Measurements from ENCODE around the gene HSD17B8. TPM values are rescaled to one million over a fixed set of nuclear protein-coding genes. Genes with fewer than 3 reads are reported as not detected.

HSD17B8 gene
- total and polyA plus RNA-seq, 10 of the 15 experiments (the other 5 are each of a cell fraction or from before 2014, with no cell fraction given), result 3.1 to 54.3 (median 26.5) TPM

DNA sequence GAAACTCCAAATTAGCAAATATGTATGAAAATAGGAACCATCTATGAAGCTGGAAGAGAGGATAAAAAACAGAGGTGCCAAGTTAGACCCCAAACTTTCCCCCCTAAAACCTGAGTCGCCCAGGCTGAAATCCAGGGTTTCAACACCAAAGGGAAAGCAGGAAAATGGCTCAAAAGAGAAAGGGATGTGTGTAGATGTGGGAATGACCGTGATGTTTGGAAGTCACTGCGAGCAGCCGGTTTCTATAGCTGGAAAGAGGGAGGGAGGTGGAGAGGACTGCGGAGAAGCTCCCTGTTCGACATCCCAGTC lies 8.4 kb downstream of the HSD17B8 start (continued):
- TF ChIP-seq, protein P1, sequence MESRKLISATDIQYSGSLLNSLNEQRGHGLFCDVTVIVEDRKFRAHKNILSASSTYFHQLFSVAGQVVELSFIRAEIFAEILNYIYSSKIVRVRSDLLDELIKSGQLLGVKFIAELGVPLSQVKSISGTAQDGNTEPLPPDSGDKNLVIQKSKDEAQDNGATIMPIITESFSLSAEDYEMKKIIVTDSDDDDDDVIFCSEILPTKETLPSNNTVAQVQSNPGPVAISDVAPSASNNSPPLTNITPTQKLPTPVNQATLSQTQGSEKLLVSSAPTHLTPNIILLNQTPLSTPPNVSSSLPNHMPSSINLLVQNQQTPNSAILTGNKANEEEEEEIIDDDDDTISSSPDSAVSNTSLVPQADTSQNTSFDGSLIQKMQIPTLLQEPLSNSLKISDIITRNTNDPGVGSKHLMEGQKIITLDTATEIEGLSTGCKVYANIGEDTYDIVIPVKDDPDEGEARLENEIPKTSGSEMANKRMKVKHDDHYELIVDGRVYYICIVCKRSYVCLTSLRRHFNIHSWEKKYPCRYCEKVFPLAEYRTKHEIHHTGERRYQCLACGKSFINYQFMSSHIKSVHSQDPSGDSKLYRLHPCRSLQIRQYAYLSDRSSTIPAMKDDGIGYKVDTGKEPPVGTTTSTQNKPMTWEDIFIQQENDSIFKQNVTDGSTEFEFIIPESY (IDR thresholded peaks at IDR 0.05), result no peak
- no peak for TF ChIP-seq TCF7 (IDR thresholded peaks at IDR 0.05; ENCODE audit: borderline replicate concordance)

DNA sequence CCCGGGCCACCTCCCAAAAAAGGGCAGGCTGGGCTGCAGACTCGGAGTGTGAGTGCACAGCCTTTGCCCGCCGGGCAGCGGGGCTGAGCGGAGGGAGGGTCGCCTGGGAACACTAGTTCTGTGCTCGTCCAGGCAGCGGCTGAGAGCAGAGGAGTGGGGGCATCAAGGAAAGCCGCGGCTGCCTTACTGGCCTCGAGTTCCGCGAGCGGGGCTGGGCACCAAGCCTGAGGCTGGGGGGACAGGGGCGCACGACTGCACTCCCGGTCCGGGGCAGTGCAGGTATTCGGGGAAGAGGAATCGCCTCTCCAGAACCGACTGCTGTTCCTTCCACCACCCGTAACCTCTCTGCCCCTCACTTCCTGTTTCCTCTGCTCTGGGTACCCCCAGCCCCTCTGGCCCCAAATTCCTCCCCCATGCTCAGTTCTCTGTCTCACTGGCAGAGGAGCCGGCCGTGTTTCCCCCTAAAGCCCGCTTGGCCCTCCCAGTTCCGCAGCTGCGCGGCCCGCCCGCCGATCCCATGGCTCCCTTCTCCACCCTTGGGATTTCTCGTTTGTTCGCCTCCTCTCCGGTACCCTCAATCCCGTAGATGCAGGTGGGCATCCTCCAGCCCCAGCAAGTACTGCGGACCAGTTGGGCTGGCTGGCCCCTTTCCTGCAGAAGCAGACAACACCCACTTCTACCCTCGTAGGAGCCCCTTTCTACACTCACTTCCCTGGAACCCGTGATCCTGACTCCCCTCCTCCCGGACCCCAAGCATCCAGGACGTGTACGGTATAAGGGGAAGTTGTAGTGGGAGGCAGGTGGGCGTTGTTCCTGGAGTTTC lies 8.9 kb downstream of the HSD17B8 start:
- Histone ChIP-seq H3K9me3 (replicated peaks; ENCODE audit: control insufficient read depth, insufficient read depth, low read length) (no peaks in the 10 kb centered on the region), H2AFZ (ENCODE audit: control insufficient read depth, low read depth, low read length) (no peak overlapping the region), H3K4me2 (ENCODE audit: control insufficient read depth, insufficient read depth) (peak overlapping the region; percentile 62), H3K4me1 (ENCODE audit: control insufficient read depth, insufficient read depth, low read length) (peaks cover 12% of the 10 kb centered on the region), H3K36me3 (ENCODE audit: control insufficient read depth in 2 of 2, insufficient read depth in 2 of 2, low read length in 1 of 2) (peaks cover 0 to 5% of the 10 kb centered on the region in 2 experiments; a peak in 2 of 4 replicates), H3K9ac (ENCODE audit: control insufficient read depth, insufficient read depth, low read length) (no peak overlapping the region; the same call in 1 of the 2 replicates), H3K4me3 (peak overlapping the region; percentile 32; the same call in 1 of the 2 replicates), H3K27me3 (replicated peaks in 1 of 2; ENCODE audit: control insufficient read depth in 2 of 2, insufficient read depth in 2 of 2, low read length in 1 of 2) (peaks cover 2 to 3% of the 10 kb centered on the region in 2 experiments; a peak in 3 of 4 replicates), H4K20me1 (ENCODE audit: control insufficient read depth, insufficient read depth) (no peaks in the 10 kb centered on the region; the same call in 1 of the 2 replicates), H3K27ac (ENCODE audit: control insufficient read depth, insufficient read depth) (no peak overlapping the region), H3K79me2 (ENCODE audit: control insufficient read depth, insufficient read depth, low read length) (0 out of 2 replicates have a peak, but pooled peaks cover 3% of the 10 kb centered on the region)
- peak; percentile 45 for ATAC-seq
- POLR2A ChIA-PET, result no interaction called here
- CTCF ChIA-PET, result interaction anchor here (1.2 kb wide), 1 partner anchor 35 kb away, joined by 4 read pairs; no protein-coding TSS in a partner anchor
- in situ Hi-C loops (cut with MboI), result no loop called here
- BruUV-seq (replicated peaks), result no TSS peak
- SMC1A ChIA-PET (ENCODE audit: uncharacterized antibody, unreplicated experiment), result interaction anchor here (0.6 to 1.3 kb wide), 3 partner anchors 59 to 304 kb away, joined by 3 to 4 read pairs (median 3); no protein-coding TSS in a partner anchor
- 10% methylated on average over 41 of the region's 43 CpGs for WGBS (ENCODE audit: insufficient coverage, insufficient replicate concordance, low lambda C conversion rate, missing lambda C conversion rate)
- TF ChIP-seq, protein P2, sequence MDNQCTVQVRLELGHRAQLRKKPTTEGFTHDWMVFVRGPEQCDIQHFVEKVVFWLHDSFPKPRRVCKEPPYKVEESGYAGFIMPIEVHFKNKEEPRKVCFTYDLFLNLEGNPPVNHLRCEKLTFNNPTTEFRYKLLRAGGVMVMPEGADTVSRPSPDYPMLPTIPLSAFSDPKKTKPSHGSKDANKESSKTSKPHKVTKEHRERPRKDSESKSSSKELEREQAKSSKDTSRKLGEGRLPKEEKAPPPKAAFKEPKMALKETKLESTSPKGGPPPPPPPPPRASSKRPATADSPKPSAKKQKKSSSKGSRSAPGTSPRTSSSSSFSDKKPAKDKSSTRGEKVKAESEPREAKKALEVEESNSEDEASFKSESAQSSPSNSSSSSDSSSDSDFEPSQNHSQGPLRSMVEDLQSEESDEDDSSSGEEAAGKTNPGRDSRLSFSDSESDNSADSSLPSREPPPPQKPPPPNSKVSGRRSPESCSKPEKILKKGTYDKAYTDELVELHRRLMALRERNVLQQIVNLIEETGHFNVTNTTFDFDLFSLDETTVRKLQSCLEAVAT (IDR thresholded peaks at IDR 0.05), result no peak
- TF ChIP-seq POLR2AphosphoS5 (IDR thresholded peaks at IDR 0.05; ENCODE audit: low read length), result peak; percentile 27; the same call in 1 of the 2 replicates
- no peak for TF ChIP-seq GATAD2B (conservative IDR thresholded peaks at IDR 0.05; ENCODE audit: low read depth)
- peak; percentile 14; the same call in 1 of the 2 replicates for TF ChIP-seq POLR2A (IDR thresholded peaks at IDR 0.05; ENCODE audit: low read depth, low read length)
- 0 out of 2 replicates have a peak, but pooled peaks have one; percentile 14 for TF ChIP-seq IKZF1 (conservative IDR thresholded peaks at IDR 0.05)
- TF ChIP-seq BACH1 (IDR thresholded peaks at IDR 0.05; ENCODE audit: borderline replicate concordance), result peak; percentile 59
- TF ChIP-seq NBN (IDR thresholded peaks at IDR 0.05), result no peak
- TF ChIP-seq EED (IDR thresholded peaks at IDR 0.05; ENCODE audit: low read depth), result 0 out of 2 replicates have a peak, but pooled peaks have one; percentile 10
- TF ChIP-seq ZNF622 (IDR thresholded peaks at IDR 0.05), result no peak
- TF ChIP-seq ZBED1 (IDR thresholded peaks at IDR 0.05; ENCODE audit: borderline replicate concordance), result no peak
- TF ChIP-seq SPI1 (IDR thresholded peaks at IDR 0.05; ENCODE audit: borderline replicate concordance, insufficient read depth, low read depth, low read length), result peak; percentile 59
- FAIRE-seq, result no peak
- no peak for DNase-seq (ENCODE audit: low read depth, low spot score)
- RAD21 ChIA-PET (ENCODE audit: unreplicated experiment), result no interaction called here
- intact Hi-C loops (cut with micrococcal nuclease; ENCODE audit: unreplicated experiment), result no loop called here
